Measurements from ENCODE around the gene GABBR2.

- no peak for TF ChIP-seq GATA2 (IDR thresholded peaks at IDR 0.05; ENCODE audit: low read depth, low read length)
- no peak for TF ChIP-seq GATA3 (IDR thresholded peaks at IDR 0.05; ENCODE audit: low read depth, low read length)
Measured at GRCh38 chr9:98556511-98556910, 152.2 kb downstream of the GABBR2 start.
